CD4-positive, alpha-beta T cell treated with Interleukin-10 for 1 hour (primary cell): ENCODE data around the gene CARMIL3.
A peak's percentile ranks its signal among the peaks of the same experiment; 100 is the strongest.
"Not testable (repeated sequence)": the region's sequence is repeated elsewhere in the genome, so short reads cannot be mapped to it uniquely, and the experiment has no call there.

Experiments used
- DNase-seq: peaks from one replicate; pipeline ENCODE4 v3.0.0-alpha.2; 2020

CARMIL3 gene

DNA sequence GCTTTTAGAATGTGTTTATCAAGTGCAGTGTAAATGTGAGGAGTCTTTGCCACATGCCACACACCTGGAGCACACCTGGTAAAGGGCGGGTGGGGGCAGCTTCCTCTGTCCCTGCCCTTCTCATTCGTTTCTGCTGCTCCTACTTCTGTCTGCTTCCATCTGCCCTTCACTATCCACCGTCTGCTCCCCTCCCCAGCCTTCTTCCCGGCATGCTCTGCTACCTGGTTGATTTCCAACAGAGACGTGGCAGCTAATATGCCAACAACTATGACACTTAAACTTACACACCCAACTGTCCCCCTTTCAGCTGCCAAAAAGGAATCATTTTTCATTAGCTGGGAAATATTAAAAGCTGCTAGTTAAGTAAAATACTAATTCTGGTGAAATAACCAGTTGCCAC is 9.1 kb upstream of the CARMIL3 start:
- DNase-seq, result no peak

DNA sequence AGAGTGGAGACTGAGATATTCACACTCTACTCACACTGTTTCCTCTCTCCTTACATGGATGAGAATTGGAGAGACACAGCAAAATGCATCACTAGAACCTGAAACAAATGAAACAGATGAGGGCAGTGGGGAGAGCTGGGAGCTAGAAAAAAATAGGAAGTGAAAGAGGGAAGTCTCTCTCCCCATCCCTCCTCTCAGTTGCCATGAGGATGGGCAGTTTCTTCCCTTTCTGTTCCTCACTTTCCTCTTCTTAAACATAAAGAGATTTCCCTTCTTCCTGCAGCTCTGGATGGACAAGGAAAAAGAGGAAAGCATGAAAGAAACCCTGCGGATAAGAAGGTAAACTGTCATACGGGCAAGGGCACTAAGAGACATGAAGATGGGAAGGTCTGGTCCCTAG is 2.8 kb upstream of the CARMIL3 start:
- DNase-seq, result not testable (repeated sequence)

DNA sequence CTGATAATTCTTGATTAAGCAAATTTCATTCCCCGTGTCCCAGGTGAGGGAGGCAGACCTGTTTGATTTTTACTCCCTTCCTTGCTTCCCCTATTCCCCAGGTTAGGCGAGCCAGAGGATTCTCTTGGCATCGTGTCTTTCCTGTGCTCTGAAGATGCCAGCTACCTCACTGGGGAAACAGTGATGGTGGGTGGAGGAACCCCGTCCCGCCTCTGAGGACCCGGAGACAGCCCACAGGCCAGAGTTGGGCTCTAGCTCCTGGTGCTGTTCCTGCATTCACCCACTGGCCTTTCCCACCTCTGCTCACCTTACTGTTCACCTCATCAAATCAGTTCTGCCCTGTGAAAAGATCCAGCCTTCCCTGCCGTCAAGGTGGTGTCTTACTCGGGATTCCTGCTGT is 1.1 kb upstream of the CARMIL3 start:
- DNase-seq, result not testable (repeated sequence)

GRCh38 chr14:24051176-24051788 is 527 bp upstream of the CARMIL3 start:
- DNase-seq, result peak; percentile 7

DNA sequence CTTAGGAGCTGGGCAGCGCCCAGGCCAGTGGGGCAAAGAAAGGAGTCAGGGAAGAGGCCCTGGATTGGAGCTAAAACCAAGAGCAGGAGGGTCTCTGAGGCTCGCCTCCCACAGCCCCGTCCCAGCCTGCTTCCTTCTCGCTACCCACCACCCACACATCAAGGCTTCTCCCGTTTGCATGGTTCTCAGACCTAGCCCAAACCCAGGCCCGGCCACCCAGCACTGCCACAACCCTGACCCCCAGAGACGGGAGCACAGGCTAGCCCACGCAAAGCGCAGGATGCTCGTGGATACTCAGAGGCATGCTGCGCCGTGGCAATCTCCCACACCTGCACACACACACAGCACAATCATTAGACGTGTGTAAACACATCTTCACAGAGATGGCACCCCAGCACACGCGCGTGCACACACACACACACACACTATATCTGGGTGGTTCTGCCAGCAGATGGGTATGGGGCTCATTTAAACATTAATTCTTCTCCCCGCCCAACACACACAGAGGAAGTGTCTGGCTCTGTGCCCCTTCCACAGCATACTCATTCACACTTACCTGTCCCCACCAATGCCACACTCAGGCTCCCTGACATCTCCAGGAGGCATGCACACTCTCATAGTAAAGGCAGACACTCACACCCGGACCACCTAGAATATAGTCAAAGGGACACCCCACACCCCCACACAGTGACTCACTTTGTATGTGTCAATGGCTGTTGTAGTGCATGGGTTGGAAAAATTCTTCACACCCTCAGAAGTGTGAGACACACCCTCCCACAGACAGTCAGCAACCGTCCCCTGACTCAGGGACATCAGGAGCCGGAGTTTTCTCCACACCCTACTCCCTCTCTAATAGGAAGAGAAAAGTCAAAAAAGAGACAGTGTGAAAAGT is 1.1 kb downstream of the CARMIL3 start:
- peak; percentile 40 for DNase-seq

DNA sequence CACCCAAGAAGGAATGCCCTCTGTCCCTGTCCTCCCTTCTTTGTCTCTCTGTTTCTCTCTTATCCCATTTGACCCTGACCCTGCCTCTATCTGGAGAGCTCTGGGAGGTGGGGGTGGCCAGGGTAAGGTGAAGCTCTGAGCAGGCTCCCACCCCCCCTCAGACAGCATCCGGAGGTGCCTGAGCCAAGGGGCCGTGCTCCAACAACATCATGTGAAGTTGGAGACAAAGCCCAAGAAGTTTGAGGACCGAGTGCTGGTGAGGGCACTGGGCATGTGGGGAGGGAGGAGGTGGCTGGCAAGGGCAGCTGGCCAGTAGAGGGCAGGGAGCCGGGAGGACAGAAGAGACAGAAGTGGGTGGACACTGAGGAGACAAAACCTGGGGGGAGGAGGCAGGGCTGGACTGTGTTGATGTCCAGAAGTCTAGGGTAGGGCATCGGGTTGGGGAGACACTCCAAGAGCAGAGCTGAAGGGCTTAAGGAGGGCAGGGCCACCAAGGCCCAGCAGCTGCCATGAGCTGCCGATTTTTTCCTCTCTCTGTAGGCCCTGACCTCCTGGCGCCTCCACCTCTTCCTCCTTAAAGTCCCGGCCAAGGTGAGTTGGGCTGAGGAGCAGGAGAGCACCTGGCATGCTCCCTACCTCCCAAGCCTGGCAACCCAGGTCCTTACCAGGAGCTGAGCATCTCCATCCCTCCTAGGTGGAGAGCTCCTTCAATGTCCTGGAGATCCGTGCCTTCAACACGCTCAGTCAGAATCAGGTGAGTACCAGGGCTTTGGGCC is 1.9 kb downstream of the CARMIL3 start:
- DNase-seq, result no peak

GRCh38 chr14:24054324-24054641 is 2.5 kb downstream of the CARMIL3 start:
- DNase-seq, result no peak

GRCh38 chr14:24054646-24055045 is 2.8 kb downstream of the CARMIL3 start:
- no peak for DNase-seq

DNA sequence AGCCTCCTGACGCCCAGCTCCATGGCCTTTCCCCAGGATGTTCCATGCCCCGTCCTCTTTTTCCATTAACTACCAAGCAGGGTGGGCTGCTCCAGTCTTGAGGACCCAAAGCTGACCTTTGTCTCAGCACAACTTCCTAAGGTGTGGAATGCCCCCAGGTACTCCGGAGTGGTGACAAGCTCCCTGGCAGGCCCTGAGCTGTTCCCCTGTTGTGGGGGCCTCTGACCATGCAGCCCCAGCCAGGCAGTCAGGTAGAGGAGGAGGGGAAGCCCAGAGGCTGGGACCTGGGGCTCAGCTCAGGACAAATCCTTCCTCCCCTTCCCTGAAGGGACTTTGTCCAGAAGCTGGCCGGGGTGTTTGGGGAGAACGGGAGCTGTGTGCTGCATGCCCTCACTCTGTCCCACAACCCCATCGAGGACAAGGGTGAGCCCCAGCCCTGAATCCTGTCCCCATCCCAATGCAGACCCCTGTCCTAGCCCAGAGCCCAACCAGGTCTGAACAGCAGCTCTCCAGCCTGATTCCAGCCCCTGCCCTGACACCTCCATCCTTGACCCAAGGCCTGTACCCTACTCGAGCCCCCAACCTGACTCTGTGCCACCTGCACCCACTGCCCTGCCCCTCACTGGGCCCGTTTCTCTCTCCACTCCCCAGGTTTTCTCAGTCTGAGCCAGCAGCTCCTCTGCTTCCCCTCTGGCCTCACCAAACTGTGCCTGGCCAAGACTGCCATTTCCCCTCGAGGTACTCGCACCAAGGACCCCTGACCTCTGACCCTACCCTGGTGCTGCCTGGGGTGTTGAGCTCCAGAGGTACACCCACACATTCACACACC is 4.4 kb downstream of the CARMIL3 start:
- DNase-seq, result no peak

DNA sequence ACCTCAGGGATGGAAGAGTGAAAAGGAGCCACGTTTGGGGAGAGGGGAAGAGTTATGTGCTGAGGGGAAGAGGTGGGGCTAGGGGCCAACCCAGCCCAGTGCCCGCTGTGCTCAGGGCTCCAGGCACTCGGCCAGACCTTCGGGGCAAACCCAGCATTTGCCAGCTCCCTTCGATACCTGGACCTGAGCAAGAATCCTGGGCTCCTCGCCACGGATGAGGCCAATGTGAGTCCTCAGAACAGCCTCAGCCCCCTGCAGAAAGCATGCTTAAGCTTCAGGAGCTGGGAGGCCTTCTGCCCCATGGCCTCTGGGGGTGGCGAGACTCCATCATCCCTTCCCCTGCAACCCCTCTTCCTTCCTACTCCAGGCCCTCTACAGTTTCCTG is 5.0 kb downstream of the CARMIL3 start:
- no peak for DNase-seq

- DNase-seq, result no peak
Observed at GRCh38 chr14:24057271-24057670, 5.5 kb downstream of the CARMIL3 start.

DNA sequence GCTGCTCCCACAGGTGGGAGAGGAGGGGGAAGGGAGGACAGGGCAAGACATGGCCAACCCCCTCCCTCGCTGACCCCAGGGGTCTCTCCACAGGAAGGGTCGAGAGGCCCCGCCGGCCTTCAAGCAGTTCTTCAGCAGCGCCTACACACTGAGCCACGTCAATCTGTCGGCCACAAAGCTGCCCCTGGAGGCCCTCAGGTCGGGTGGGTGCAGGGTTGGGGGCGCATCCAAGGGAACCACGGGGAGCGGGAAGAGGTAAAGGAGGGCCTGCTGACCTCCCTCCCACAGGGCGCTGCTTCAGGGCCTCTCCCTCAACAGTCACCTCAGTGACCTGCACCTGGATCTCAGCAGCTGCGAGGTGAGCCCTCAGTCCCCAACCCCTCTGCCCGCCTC is 6.1 kb downstream of the CARMIL3 start:
- DNase-seq, result no peak

DNA sequence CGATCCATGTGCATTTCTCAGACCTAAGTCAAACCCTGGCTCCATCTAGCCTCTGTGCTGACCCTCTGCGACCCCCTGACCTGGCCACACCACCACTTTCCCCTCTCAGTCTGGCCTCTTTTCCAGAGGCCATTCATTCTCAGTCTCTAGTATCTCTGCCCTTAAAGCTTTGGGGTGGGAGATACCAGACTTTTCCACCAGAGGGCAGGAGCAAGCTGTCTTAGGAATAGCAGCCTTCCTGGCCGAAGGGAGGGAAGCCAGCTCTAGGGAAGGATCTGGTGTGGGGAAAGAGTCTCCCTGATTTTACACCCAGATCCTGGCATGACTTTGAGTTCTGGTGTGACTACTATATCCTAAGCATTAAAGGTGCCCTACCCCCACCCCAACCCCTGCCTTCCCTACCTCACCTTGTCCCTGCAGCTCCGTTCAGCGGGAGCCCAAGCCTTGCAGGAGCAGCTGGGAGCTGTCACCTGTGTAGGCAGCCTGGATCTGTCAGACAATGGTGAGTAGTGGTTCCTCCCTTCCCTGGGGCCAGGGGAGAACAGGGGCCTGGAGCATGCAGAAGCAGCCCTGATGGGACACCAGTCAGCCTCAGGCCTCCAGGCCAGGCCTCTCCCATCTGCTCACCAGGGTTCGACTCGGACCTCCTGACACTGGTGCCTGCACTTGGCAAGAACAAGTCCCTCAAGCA is 6.6 kb downstream of the CARMIL3 start:
- peak; percentile 81 for DNase-seq

DNA sequence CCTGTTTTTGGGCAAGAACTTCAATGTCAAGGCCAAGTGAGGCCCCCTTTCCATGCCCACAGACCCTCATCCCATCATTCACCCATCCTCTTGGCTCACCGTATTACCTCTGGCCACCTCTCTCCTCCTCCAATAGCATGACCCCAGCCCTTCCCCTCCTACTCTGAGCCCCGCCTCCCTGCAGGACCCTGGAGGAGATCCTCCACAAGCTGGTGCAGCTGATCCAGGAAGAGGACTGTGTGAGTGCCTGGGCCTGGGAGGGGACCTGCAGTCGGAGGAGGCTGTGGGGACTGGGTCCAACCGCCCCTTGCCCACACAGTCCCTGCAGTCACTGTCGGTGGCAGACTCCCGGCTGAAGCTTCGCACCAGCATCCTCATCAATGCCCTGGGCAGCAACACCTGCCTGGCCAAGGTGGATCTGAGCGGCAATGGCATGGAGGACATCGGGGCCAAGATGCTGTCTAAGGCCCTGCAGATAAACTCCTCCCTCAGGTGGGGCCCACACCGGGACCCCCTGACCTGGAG is 7.2 kb downstream of the CARMIL3 start:
- no peak for DNase-seq

GRCh38 chr14:24059841-24060388 is 8.1 kb downstream of the CARMIL3 start:
- DNase-seq, result no peak

DNA sequence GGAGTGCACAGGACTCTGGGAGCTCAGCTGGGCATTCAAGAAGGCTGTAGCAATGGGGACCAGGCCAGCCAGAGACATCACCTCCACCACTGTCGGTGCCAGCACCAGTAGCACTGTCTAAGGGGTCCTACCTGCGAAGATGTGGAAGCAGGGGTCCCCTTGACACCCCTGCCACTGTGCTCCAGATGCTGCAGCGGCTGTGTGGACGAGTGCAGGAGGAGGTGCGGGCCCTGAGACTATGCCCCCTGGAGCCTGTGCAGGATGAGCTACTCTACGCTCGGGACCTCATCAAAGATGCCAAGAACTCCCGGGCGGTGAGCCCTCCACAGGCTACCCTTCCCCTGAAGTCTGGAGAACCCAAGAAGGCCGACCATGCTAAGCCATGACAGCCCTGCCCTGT is 8.6 kb downstream of the CARMIL3 start:
- no peak for DNase-seq

GRCh38 chr14:24060984-24061913 is 9.4 kb downstream of the CARMIL3 start:
- DNase-seq, result no peak

DNA sequence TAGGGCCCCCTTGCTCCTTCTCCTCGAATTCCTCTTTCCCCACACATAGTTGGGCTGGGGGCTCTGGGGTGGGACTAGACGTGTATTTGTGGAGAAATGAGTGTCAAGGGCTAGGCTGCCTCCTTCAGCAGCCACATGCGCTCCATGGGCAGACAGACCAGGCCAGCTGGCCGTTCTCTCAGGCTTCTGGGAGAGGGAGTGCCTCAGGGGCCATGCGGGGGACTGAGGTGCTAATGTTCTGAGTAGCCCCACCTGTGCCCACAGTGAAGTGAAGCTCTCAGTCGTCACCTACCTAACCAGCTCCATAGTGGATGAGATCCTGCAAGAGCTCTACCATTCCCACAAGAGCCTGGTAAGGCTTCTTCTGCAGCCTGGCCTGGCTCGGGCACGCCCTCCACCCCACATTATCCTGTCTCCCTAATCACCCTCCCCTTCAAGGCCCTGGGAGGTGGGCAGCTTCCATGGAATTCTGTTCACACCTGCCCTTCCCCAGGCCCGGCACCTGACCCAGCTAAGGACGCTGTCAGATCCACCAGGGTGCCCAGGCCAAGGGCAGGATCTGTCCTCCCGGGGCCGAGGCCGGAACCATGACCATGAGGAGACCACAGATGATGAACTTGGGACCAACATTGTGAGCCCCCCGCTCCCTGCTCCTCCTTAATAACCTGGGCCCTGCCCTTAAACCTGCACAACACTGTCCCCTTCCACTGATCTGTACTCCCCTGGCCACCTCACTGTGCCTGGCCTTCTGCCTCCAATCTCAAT is 10.6 kb downstream of the CARMIL3 start:
- DNase-seq, result no peak

GRCh38 chr14:24063263-24063836 is 11.5 kb downstream of the CARMIL3 start:
- DNase-seq, result no peak
